ENCODE data around the gene SPATA2.
A peak's percentile ranks its signal among the peaks of the same experiment; 100 is the strongest.
"Not testable (repeated sequence)": the region's sequence is repeated elsewhere in the genome, so short reads cannot be mapped to it uniquely, and the experiment has no call there.

Gene SPATA2, protein sequence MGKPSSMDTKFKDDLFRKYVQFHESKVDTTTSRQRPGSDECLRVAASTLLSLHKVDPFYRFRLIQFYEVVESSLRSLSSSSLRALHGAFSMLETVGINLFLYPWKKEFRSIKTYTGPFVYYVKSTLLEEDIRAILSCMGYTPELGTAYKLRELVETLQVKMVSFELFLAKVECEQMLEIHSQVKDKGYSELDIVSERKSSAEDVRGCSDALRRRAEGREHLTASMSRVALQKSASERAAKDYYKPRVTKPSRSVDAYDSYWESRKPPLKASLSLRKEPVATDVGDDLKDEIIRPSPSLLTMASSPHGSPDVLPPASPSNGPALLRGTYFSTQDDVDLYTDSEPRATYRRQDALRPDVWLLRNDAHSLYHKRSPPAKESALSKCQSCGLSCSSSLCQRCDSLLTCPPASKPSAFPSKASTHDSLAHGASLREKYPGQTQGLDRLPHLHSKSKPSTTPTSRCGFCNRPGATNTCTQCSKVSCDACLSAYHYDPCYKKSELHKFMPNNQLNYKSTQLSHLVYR

DNA sequence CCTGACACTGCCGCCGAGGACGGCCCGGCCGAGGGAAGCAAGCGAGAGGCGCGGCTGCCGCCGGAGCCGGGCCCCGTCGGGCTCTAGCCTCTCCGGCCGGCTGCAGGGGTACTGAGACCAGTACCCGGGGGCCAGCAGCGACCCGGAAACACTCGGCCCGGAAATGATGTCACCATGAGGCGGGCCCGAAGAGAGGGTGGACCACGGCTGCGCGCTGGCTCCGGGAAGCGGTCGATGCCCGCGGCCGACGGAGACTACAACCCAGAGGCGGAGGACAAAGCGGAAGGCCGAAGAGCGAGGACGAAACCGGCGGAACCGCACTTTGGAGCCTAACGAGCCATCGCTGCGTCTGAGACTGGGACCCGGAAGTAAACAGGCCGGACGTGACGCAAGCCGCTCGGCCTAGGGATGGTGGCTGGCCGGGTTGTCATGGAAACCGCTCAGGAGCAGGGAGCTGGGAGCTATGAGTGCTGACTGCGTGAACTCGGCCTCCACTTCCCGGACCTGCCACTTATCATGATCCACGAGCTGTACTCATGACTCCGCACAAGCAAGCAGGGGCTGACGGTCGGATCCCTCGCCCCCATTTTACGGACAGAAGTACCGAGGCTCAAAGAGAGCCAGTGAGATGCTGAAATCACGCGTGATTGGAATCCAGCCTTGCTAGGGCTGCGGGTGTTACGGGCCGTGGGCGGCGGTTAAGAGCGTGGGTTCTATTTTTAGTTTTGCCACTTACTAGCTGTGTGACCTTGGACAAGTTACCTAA is at the start of gene SPATA2:
Gene SPATA2, minus strand, starts transcription at position 150 of the 766 bp plus-strand sequence. CDS start 7,039 bp downstream, outside the sequence.
- DNase-seq = peak; percentile 96

DNA sequence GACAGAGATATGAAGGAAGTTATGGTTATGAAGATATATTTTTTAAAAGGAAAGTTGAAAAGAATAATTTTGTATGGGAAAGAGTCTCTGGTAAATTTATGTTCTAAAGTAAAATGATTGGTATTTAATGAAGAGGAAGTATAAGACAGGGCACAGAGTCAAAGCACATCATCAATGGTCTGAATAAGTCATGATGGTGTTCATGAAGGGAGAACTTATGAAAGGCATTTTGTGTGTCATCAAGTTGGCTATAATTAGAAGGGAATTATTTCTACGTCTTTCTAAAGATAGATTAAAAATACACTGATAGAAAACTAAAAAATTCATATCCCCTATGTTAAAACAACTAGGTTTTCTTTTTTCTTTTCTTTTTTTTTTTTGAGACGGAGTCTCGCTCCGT is 46.1 kb upstream of the SPATA2 start:
- no peak for DNase-seq

DNA sequence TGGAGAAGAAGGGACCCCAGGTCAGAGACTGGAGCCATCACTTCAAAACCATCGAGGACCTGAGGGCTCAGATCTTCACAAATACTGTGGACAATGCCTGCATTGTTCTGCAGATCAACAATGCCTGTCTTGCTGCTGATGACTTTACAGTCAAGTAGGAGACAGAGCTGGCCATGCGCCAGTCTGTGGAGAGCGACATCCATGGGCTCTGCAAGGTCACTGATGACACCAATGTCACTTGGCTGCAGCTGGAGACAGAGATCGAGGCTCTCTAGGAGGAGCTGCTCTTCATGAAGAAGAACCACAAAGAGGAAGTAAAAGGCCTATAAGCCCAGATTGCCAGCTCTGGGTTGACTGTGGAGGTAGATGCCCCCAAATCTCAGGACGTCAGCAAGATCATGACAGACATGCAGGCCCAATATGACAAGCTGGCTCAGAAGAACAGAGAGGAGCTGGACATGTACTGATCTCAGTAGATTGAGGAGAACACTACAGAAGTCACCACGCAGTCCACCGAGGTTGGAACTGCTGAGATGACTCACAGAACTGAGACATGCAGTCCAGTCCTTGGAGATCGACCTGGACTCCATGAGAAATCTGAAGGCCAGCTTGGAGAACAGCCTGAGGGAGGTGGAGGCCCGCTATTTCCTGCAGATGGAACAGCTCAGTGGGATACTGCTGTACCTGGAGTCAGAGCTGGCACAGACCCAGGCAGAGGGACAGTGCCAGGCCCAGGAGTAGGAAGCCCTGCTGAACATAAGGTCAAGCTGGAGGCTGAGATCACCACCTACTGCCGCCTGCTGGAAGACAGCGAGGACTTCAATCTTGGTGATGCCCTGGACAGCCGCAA is 42.0 kb upstream of the SPATA2 start:
- DNase-seq = not testable (repeated sequence)

DNA sequence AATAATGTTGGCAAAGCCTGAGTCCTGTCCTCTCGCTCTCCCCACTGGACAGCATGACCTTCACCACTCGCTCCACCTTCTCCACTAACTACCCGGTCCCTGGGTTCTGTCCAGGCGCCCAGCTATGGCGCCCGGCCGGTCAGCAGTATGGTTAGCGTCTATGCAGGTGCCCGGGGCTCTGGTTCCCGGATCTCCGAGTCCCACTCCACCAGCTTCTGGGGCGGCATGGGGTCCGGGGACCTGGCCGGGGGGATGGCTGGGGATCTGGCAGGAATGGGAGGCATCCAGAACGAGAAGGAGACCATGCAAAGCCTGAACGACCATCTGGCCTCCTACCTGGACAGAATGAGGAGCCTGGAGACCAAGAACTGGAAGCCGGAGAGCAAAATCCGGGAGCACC is 41.4 kb upstream of the SPATA2 start:
- no peak for DNase-seq

DNA sequence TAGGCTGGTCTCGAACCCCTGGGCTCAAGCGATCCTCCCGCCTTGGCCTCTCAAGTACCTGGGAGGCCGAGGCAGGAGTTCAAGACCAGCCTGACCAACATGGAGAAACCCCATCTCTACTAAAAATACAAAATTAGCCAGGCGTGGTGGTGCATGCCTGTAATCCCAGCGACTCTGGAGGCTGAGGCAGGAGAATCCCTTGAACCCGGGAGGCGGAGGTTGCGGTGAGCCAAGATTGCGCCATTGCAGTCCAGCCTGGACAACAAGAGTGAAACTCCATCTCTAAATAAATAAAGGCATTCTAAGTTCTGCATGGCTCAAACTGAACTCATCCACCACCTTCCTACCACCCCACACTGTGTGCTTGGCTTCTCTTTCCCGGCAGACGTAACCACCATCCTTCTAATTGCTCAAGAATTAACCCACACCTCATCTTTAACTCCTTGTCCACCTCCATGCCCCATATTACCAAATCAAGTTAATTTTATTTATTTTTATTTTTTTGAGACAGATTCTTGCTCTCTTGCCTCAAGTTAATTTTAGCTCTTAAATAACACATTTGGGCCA is 40.6 kb upstream of the SPATA2 start:
- not testable (repeated sequence) for DNase-seq

DNA sequence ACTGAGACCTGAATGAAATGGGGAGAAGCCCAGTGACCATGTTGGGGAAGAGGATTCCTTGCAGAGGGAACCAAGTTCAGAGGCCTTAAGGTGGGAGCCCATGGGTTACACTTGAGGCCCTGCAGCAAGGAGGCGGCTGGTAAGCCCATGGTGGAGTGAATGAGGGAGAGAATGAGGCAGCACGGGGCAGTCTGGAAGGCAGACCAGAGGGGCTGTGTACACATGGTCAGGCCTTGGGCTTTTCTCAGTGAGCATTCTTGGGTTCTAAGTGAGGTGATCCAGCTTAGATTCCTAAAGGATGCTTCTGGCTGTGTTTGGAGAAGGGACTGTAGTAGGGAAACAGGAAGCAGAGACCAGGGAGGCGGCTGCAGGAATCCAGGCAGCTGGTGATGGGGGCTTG is 39.8 kb upstream of the SPATA2 start:
- DNase-seq = no peak

DNA sequence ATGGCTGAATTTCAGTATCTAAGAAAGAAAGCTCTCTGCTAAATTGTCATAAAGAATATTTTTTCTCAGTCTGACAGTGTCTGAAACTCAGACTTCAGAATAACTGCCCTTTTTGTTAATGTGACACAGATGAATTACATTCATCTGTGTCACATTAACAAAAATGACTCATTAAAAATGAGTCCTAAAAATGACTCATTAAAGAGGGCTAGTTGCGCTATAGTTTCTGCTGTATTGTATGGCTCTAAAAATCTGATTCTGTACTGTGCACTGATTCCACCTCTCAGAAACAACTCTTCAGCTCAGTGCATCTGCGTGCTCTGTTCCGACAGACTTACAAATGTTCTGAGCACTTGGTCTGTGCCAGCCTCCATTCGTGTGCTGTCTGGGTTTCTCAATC is 35.8 kb upstream of the SPATA2 start:
- peak; percentile 61 for DNase-seq

DNA sequence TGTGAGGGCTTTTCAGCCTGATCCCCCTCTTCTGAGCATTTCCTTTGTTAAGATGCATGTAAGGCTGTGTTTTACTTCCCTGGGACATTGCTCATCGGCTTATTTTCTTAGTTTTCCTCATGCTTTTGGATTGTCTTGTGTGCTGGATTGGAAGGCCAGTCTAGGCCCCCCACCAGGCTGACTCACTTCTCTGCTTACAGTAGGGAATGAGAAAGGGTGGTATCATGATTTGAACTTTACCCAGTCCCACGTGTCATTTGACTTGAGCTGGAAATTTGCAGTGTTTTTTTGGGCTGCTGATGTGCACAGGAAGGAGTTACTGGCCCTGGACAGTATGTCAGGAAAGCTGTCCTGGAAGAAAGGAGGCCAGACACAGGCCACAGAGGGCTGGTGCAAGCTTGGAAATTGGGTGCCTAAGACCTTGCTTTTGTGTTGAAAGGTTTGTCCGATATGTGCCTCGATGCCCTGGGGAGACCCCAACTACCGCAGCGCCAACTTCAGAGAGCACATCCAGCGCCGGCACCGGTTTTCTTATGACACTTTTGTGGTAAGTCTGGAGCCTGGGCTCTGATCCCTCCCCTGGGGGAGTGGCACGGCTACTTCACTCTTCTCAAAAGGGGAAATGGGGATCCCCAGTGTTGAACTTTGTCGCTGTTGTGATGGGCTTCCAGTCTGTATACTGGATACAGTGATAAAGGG is 33.6 kb upstream of the SPATA2 start:
- no peak for DNase-seq

DNA sequence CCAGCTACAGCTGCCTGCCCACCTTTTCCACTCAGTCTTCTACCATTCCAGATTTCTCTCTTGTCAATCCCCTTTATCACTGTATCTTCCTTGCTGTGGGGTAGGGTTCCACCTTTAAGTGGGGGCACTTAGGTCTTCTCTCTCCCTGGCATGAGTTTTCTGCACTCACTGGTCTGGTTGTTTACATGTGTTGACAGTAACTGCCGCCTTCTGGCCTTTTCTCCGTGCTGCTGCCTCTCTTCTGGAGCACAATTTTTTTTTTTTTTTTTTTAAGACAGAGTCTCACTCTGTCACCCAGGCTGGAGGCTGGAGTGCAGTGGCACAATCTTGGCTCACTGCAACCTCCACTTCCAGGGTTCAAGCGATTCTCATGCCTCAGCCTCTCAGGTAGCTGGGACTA is 32.8 kb upstream of the SPATA2 start:
- no peak for DNase-seq

DNA sequence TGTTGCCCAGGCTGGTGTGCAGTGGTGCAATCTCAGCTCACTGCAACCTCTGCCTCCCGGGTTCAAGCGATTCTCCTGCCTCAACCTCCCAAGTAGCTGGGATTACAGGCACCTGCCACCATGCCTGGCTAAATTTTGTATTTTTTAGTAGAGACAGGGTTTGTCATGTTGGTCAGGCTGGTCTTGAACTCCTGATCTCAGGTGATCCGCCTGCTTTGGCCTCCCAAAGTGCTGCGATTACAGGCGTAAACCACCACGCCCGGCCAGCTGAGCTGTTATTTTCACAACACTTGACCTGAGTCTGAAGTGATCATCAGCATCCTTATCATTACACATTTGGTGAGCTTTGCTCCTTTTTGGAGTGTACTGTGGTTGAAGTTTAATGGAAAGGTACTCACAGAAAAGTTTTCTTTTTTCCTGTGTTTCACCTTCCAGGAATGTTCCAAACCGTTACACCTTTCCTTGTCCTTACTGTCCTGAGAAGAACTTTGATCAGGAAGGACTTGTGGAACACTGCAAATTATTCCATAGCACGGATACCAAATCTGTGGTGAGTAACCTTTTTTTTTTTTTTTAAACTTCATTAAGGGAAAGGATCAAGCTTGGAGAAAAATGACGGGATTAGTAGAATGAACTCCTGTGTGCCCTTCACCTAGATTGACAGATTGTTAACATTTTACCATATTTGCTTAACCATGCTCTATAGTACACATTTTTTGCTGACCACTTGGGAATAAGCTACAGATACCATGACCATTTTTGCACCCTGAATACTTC is 30.6 kb upstream of the SPATA2 start:
- DNase-seq = no peak

DNA sequence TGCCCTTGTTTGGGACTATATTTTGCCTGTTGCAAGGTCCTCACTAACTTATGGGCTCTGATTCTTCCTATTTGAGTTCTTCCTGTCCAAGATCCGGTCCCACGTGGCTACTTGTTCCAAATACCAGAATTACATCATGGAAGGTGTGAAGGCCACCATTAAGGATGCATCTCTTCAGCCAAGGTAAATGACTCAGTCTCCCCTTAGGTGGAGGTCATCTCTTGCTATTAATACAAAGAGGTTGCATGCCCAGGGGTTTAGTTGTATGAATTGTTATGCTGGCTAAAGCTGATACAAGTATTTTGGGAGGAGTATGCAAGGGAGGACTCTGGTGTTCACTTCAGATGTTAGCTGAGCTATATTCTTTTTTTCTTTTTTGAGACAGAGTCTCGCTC is 30.0 kb upstream of the SPATA2 start:
- DNase-seq = no peak

DNA sequence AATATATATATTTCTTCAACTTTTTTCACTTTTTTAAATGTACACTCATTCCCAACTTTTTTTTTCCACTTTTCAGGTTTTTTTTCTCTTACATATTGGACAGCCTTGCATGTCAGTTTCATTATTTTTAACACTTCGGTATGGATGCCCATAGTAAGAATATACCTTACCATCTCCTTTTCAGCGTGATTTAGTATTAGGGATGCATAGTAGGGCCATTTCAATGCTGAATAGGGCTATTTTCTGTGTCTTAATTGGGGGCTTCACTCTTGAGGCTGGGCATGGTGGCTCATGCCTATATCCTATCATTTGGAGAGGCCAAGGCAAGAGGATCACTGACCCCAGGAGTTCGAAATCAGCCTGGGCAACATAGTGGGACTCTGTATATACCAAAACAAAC is 27.6 kb upstream of the SPATA2 start:
- DNase-seq = no peak

DNA sequence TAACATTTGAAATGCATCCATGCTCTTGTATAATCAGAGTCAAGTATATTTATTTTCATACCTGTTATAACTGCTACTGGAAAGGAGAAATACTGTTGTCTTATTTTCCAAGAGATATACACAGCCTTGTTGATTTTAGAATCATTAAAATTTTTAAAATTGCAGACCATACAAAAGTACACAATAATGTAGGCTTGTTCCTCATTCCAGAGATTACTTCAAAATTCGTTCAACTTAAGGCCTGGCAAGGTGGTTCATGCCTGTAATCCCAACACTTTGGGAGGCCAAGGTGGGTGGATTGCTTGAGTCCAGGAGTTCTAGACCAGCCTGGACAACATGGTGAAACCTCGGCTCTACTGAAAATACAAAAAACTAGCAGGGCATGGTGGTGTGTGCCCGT is 27.0 kb upstream of the SPATA2 start:
- no peak for DNase-seq

DNA sequence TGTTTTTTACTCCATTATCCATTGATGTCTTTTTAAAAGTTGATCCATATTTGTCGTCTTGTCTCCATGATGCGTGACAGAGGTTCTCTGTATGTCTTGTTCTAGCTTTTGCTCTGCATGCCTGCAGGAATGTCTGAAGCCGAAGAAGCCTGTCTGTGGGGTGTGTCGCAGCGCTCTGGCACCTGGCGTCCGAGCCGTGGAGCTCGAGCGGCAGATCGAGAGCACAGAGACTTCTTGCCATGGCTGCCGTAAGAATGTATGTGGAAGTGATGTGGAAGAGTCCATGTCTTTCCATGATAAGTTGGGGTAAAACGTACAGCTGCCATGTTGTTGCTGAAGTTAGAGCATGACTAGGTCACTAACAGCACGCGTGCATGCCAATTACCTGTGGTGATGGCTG is 26.1 kb upstream of the SPATA2 start:
- DNase-seq = no peak

DNA sequence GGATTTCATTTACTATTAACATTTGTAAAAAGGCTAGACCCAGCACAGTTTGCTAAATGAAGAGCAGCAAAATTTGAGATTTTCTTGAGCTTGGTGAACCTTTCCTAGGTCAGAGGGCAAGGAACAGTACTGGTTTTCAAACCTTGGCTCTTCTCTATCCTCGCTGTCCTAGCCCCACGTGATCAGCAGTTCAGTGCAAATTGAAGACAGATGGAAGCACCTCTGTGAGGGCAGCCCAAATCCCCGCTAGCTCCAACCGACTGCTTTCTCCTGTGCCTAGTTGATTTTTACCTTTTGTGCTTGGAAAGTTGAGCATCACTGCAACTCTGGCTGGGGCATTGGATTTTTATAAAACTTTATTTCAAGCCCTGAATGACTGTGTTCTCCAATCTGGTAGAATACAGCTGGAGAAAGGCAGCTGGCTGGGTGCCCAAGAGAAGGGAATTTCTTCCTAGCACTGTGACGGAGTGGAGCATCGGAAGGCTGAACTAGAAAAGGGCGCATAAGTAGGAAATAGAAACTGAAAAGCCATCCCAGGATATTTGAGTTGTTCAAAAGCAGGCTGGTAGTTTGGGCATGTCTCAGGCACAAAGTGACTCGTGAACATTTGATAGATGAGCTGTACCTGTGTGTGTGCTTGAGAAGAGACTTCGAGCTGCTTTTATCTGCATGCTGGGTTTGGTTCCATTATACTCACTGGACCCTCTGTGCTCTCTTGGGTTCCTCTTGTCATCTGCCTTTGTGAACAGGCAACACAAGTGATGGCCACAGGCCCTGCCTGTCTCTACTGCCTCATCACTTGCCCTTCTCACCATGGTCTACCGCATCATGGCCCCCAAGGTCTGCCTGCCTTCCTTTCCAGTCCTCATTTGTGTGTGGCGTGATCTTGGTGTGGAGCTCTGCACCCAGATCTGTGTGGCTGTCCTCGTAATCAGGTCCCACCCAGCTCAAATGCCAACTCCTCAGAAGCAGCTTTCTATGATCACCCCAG is 23.1 kb upstream of the SPATA2 start:
- no peak for DNase-seq

DNA sequence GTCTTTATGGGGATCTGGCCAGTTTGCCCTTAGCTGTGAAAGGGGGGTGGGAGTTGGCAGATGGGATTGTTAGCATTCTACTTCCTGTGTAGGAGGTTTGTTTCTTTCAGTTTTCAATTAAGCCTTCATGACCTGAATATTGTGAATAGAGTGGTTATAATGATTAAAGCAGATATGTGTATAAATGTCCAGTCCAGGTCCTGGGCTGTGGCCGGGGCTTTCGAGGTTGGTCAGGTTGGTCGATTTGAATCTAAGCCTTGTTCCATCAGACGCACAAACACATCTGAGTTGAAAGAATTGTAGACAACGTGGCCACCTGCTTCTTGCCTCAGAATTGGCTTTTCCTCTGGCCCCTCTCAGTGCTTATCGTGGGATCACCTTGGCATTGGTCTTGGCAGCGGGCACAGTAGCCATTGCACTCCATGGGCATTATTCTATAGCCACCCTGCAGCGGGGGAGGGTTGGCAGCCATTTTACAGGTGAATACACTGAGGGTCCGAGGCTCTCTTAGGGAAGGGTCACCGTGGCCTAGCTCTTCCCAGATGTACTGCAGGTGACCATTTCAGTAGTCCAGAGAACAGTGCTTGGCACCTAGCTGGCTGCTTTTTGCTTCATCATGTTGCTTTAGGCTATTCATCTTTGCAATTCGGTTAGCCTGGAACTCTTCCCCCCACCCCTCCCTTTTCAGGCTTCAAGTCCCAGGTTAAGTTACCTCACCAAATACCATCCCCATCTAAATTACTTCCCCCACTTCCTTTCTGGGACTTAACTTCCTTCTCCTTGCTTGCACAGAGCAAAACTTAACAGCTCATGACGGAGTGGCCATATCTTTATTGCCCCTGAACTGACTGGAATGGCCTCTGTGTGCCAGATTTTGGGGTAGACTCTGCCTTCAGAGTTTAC is 21.9 kb upstream of the SPATA2 start:
- no peak for DNase-seq

DNA sequence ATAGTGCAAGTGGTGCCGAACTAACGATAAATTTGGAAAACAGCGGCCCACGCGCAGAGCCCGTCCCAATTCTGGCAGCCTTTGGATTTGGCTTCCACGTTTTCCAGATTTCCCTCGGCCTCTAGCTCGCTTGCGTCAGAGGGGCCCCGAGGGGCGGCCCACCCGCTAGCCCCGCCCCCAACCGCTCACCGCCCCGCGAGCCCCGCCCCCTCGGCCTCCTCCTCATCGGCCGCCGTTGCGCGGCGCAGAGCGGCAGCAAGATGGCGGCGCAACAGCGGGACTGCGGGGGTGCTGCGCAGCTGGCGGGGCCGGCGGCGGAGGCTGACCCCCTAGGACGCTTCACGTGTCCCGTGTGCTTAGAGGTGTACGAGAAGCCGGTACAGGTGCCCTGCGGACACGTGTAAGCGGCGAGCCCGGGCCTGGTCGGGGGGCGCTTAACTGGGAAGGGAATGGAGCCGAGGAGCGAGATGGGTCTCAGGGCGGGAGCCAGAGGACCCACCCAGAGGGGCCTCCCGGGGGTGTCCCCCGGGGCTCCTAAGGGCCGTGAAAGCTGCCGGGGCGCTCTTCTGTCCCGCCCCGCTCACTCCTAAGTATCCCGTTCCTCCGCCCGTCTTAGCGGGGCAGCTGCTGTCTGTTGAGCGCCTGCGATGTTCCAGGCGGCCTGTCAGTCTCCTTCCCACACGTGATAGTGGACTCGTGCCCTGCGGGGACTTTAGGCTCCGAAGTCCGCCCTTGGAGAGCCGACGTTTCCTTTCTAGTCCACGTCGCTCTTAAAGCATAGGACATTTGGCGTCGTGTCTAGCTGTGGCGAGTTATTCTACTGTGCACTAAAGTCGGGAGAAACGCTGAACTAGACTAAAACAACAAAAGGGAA is 21.1 kb upstream of the SPATA2 start, which contains the start of gene RNF114:
Gene RNF114, plus strand, starts transcription at position 245 of the 874 bp plus-strand sequence. Its CDS starts 16 bp downstream, at position 261.
- peak; percentile 92 for DNase-seq

DNA sequence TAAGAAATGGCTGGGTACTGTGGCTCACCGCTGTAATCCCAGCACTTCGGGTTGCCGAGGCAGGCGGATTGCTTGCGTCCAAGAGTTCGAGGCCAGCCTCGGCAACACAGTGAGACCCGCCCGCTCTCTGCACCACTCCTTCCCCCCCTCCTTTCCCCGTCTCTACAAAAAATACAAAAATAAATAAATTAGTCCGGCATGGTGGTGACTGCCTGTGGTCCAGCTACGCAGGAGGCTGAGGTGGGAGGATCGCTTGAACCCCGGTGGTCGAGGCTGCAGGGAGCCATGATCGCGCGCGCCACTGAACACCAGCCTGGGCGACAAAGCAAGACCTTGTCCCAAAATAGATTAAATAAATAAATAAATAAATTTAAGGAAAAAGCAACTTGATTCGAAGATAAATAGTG is 20.4 kb upstream of the SPATA2 start:
- DNase-seq = no peak

Measured in activated CD4-positive, alpha-beta T cell treated with anti-CD3 and anti-CD28 coated beads, Interleukin-10, Interleukin-2, amounts not matched to agents 100 ng/mL and 50 ng/mL, durations not matched to agents 16 hours and 8 hours (primary cell).